Hematopoietic multipotent progenitor cell treated with erythropoietin and hydrocortisone succinate and interleukin-3 and kit ligand, for 6 days (in vitro differentiated cells): Measurements from ENCODE around the gene CD248.

Source experiments
- DNase-seq: peaks from one replicate; pipeline ENCODE4 v3.0.0-alpha.2; 2015

Gene CD248

DNA sequence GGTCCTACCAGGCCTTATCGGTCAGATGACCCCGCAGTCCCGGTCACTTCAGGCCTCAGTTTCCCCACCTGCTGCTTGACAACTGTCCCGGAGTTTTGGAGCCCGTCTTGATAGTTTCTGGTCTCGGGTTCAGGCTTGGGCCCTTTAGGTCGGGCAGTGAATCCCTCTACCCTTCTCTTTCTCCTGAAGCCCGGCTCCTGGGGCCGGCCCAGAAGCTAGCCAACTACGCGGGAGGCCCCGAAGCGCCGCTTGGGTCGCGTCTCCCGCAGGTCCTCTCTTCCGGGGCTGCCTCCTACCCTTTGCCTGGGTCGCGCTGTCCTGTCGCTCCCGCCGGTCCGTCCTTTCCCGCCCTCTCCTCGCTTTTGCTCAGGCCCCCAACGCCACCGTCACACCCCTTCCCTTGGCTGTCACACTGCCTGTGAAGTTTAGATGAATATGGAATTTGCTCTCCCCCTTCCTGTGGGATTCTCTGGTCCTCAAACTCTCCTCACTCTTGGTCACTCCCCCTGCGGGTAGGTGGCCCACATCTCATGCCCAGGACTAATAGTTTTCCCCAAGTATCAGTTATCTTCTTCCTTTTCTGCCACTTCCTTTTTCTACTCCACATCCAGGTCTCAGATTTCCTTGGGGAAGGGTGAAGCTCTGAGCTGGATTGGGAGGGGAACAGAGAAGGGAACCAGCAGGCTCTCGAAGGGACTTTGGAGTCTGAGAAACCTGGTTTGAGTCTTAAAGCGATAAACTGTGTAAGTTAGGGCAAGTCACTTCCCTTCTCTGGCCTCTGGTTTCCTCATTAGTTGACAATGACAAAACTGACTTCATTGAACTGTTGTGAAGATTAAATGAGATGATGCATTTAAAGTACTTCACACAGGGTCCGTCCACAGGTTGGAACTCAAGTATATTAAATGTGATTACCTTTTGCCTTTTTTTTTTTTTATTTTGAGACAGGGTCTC, 47.6 kb downstream of the CD248 start:
- DNase-seq: peak; percentile 67

DNA sequence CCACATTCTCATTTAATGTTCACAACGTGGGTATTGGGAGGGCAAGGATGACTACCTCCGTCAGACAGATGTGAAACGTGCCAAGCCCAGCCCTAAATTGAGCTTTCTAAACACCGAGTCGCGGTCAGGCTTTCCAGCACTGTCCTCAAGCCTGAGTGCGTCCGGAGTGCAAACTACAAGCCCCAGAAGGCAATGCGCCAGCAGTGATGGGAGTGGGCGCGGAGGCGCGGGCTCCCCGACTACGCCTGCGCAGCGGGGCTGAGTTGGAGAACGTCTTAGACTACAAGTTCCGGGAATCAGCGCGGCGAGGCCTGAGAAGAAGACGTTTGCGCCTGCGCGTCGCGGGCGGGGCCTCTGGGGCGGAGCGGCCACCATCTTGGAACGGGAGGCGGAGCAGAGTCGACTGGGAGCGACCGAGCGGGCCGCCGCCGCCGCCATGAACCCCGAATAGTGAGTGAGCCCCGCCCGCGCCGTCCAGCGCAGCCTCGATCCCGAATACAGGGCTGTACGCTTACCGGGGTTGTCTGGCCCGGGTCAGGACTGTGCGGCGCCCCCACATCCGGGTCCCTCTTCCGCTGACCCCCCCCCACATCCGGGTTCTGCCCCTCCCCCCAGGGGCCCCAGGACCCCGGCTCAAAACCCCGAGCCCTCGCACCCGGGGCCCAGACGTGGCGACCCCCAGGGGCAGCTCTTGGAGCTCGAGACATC, 48.4 kb downstream of the CD248 start, which contains the start of gene RAB1B:
RAB1B (plus strand) TSS at position 396 of the 708 bp plus-strand sequence; CDS start at position 437, 41 bp downstream.
- peak; percentile 100 for DNase-seq

DNA sequence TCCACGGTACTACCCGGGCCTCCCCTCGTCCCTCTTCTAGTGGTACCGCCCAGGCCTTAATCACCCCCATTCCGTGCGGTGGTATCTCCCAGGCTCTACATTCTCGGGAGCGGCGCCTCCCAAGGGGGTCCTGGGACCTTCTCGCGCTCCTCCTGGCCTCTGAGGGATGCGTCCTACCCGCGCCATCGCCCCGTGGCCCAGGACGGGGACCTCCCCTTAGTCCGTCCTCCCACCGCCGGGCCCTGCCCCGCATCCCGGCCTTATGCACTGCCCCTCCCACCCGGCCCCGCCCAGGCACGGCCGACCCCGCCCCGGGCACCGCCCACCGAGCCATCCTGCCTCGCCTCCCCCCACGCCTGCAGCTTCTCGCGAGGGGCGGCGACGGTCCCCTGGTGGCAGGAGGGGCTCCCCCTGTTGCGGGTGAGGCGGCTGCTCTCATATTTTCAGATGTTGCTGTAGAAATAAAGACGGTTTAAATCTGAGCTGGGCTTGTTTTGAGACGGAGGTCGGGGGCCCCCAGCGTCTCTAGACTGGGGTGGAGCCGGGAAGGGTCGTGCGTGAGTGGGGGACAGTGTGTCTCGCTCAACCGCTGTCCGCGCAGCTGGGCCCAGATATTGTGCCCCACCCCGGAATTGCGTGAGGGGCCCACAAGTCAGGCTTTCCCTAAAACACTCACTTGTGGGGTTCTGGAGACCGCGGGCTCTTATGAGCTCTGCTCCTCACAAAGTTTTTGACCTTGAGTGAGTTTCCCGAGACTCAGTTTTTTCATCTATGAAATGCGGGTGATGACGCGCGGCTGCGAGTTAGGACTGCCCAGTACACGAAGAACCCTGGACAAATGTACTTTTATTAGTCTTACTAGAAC, 49.2 kb downstream of the CD248 start:
- peak; percentile 90 for DNase-seq

DNA sequence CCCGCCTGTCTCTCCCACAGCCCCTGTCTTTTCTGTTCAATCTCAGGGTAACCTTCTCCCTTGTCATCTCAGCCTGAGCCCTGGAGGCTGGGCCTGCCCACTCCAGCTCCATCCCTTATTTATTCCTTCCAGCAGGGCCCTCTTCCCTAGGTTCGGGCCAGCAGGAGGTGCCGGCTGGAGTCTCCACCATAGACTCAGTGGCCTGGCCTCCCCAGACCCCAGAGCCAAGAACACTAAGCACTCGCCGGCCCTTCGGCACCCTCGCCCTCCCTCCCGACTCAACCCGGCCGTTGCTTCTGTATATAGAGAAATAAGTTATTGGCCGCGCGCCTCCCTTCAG, 49.8 kb downstream of the CD248 start:
- DNase-seq: no peak

DNA sequence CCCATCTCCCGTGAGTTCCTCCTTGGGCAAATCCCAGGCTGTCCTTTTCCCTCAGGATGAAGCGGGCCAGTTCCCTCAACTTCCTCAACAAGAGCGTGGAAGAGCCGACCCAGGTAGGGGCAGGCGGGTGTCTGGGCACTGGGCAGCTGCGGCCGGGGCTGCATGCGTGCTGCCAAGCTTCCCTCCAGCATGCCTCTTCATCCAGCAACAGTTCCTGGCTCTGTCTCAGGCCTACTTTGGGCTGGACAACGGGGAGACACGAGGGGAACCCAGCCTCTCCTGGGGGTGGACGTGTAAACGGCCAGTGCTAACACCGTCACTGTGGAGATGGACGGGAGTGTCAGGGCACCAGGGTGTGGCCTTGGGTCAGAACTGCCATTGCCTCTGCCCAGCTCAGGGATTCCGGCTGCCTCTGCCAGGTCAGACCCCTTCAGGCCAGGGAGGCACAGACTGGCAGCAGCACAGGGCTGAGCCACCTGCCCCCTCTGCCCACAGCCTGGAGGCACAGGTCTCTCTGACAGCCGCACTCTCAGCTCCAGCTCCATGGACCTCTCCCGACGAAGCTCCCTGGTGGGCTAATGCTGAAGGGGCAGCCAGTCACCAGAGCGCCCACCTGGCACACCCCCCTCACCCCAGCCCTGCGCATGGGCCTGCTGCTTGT, 50.3 kb downstream of the CD248 start:
- no peak for DNase-seq

DNA sequence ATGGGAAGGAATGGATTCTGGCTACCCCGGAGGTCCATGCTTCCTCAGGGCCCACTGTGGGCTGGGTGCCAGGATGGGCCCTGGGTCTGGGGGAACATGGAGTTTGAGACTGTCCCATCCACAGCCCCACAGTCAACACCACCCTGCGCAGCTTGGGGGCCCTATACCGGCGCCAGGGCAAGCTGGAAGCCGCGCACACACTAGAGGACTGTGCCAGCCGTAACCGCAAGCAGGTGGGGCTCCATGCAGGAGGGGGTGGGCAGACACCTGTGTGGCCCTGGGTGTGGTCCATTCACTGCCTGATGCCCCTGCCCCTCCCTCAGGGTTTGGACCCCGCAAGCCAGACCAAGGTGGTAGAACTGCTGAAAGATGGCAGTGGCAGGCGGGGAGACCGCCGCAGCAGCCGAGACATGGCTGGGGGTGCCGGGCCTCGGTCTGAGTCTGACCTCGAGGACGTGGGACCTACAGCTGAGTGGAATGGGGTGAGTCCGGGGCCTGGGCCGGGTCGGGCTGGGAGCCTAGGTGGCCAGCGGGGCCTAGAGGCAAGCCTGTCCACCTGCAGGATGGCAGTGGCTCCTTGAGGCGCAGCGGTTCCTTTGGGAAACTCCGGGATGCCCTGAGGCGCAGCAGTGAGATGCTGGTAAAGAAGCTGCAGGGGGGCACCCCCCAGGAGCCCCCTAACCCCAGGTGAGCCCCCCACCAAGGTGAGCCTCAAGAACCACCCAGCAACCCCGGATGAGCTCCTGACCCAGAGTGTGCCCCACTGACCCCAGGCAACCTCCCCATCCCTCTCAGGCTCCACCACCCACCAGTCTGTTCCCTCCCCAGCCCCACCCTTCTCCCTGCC, 51.1 kb downstream of the CD248 start:
- no peak for DNase-seq

DNA sequence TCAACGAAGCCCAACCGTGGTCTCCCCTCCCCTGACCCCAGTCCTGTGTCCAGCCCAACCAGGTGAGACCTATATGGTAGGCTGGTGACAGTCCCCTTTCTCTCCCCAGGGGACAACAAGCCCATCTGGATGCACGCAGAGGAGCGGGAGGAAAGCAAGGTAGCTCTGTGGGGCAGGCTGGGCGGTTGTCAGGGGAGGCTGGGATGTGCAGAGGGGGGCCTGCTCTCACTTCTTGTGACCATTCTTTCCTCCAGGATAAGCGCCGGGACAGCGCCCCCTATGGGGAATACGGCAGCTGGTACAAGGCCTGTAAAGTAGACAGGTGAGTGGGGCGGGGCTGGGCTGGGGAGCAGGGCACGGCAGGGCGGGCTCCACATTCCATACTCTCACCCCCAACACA, 51.9 kb downstream of the CD248 start:
- DNase-seq: peak; percentile 32
